GM19324 (cell line): ENCODE data around the gene SCUBE1.

Experiments used
- ATAC-seq: cut with Tn5 transposase; IDR thresholded peaks from one replicate; pipeline ENCODE4 v1.9.1; 2021; ENCODE audit warnings: mild to moderate bottlenecking, moderate library complexity; ENCODE audit not compliant: unreplicated experiment, low FRiP score

Gene SCUBE1

DNA sequence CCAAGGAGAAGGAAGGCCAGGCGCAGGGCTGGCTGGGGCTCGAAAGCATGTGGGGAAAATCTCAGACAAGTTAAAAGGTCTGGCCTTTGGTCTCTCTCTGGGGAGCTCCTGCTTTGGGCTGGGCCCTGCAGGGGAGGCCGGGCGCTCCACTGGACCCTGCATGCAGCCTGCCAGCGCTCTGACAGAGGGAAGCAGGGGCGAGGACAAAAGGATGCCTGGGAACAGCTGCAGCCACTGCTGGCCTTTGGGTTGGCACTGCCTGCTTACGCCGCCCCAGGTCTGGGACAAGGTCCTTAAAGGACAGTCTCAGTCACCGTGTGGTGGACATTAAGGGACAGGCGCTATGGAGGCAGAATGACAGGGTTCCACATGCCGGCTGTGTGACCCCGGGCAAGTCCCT, 99.8 kb downstream of the SCUBE1 start:
- no peak for ATAC-seq

DNA sequence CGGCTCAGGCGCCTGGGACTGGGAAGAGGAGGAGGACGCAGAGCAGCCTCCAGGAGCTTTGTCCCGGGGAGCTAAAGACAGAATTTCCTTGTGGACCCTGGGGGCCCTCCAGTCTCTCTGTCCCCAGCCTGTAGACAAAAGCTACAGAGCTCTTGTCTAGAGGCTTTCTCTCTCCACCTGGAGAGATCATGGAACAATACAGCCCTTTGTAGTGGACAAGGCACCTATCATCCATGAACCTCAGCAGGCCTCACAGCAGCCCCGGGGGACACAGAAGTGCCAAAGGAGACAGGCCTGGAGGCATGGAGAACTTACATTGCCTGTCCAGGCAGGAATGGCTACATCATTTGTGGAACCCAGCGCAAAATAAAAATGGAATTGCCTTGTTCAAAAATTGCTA, 100.5 kb downstream of the SCUBE1 start:
- ATAC-seq = no peak

DNA sequence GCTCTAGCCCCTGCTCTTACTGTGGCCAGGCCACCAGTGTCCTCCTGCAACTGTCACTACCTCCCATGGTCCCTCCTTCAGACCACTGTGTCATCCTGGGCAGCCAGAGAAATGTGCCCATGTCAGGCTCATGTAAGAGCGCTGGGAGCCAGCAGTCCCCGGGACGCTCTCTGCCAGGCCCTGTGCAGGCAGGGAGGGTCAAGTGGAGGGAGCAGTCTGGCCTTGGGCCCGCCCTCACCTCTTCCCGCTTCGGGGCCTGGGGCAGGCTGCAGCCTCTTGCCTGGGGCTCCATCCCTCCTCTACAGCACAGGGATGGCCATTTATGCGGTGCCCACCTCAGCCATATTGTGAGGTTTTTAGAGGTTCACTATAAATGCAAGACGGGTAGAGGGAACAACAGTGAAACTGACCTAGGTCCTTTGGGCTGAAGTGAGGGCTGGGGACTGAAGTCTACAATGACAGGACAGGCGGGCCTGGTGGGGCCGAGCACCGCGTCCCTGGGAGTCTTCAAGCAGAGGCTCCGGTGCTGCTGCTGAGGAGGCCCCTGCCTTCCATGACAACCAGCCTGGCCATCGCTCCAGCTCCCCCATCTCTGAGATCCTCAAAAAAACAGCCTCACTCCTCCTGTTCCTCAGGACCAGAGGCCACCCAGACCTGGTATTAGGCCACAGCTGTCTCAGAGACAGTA, 101.3 kb downstream of the SCUBE1 start:
- ATAC-seq = no peak

DNA sequence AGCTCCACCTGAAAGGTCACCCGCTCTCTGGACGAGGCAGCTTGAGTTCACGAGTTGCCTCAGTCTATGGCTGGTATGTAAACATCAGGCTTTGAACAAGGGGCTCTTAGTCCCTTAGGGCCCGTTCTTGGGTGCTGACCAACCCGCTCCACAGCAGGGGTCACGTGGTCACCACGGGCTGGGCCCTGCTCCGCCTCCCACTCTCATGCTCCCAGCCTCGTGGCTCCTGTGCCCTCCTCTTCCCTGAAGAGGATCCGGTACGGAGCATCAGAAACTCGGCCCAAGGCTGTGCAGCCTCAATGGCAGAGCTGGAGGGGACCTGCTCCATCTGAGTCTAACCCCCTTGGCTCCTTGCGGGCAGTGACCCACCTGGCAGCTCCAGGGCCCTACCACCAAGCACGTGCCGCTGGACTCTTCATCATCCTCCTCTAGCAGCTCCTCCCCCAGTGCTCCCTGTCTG, 102.0 kb downstream of the SCUBE1 start:
- ATAC-seq = no peak

DNA sequence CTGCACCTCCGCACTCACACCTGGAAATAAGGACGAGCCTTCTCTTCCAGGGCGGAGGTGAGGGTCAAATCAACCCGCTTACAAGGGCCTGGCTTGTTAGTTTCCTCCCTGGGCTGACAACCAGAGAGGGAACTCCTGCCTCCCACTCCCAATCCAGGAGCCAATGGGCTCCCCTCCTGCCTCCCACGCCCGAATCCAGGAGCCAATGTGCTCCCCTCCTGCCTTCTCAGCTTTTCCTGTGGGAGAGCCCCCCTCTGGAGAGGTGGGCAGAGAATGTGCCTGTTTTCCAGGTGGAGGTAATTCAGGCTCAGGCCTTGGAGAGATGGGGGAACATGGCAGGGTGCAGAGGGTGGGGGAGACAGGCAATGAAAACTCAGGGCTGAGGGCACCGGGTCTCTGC, 102.6 kb downstream of the SCUBE1 start:
- ATAC-seq = no peak

DNA sequence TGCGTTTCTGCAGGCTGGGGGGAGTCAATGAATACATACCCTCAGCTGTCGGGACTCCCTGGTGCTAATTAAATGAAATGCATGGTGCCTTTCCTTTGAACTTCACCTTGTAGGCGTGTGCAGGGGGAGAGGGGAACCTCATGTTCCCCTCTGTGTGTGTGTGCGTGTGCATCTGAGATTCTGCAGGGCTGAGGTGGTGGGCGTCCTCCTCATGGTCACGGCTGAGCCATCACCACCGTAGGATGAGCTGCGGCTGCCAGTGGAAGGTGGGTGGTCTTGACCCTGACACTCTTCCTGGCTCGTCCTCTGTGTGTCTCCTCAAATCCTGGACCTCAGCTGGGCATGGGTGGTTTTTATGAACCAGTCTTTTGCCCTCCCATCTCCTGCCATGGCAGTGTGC, 103.2 kb downstream of the SCUBE1 start:
- ATAC-seq = no peak

DNA sequence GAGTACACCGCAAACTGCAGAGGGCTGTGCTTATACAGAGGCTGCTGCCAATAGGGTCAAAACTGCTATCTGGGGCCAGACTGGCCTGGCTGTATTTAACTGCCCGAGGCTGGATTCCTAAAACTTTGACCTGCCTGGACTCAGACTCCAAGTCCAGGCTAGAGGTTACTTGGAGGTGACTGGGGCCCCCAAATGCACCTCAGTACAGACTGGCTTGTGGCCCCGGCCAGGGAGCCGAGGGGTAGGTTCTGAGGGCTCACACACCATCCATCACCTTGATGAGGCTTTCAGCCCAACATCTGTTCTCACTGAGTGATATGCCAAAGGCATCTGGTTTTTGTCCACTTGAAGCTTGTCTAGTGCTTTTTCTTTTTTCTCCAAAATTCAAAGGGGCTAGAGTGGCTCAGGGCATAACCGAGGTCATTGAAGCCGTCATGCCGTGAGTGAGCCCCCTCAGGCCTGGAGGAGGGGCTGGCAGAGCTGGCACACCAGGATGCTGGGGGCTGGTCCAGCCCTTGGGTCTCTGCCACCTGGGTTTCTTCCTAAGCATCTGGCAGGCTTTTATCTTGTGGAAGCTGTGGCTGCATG, 103.9 kb downstream of the SCUBE1 start:
- no peak for ATAC-seq

DNA sequence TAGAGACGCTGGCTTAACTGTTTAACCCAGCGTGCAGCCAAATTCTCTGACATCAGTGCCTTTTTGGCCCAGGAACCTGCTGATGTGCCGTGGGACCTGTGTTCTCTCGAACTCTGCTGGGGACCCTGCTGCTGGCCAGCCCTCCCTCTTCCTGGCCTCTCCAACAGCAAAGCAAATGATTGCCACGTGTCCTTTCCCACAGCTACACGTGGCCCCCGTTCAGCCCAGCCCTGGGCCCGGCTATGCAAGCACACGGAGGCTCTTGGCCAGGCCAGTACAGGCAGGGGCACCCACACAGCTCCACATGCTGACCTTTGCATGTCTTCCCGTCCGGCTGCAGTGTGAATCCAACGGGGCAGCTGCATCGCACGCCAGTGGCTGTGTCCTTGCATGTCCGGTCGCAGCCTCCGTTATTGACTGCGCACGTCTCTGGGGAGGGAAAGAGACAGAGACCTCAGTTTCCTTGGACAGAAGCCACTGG, 104.6 kb downstream of the SCUBE1 start:
- no peak for ATAC-seq

DNA sequence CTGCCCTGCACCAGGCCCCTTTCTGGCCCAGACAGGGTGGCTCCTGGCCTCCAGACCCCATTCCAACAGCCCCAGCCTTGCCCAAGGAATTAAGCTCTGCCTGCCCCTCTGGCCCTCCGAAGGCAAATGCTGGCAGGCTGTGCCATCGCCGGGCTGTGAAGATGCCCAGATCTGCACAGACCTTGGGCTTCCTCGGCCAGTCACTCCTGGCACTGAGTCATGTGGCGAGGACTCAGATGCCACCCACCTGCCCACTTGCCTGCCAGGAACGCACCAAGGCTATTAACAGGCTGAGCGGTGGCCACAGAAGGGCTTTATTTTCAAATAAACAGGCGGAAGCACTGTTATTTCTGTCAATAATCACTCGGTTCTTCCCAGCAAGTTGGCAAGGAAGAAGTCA, 105.9 kb downstream of the SCUBE1 start:
- no peak for ATAC-seq

DNA sequence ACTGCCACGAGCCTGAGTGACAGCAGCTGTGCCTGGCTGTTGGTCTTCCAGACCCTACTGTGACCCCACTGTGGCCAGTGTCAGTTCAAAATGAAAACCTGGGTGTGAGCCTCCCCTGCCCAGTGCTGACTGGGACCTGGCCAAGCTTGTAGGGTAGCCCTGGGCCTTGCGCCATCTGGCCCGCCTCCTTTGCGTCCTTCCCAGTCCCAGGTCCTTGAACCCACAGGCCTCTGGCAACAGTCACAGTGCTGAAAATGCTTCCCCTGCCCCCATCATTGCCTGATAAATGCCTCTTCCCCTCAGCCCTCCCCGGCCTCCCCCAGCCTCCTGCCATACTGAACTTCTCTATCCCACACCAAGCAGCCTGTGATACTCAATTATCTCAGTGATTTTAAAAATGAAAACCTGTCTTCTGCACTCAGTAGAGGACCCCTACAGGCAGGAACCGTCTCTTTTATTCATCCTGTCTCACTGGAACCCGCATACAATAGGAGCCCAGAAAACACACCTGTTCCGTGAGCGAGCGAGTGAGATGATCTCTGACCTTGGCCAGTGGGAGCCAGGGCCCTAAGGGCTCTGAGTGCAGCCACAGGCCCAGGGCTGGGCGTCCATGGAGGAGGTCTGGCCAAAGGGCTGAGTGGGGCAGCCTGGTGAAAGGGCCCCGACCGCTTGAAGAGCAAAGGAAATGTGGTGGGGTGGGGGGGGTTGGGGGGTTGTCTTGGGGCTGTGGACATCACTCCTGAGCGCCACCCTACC, 106.6 kb downstream of the SCUBE1 start:
- ATAC-seq = no peak

DNA sequence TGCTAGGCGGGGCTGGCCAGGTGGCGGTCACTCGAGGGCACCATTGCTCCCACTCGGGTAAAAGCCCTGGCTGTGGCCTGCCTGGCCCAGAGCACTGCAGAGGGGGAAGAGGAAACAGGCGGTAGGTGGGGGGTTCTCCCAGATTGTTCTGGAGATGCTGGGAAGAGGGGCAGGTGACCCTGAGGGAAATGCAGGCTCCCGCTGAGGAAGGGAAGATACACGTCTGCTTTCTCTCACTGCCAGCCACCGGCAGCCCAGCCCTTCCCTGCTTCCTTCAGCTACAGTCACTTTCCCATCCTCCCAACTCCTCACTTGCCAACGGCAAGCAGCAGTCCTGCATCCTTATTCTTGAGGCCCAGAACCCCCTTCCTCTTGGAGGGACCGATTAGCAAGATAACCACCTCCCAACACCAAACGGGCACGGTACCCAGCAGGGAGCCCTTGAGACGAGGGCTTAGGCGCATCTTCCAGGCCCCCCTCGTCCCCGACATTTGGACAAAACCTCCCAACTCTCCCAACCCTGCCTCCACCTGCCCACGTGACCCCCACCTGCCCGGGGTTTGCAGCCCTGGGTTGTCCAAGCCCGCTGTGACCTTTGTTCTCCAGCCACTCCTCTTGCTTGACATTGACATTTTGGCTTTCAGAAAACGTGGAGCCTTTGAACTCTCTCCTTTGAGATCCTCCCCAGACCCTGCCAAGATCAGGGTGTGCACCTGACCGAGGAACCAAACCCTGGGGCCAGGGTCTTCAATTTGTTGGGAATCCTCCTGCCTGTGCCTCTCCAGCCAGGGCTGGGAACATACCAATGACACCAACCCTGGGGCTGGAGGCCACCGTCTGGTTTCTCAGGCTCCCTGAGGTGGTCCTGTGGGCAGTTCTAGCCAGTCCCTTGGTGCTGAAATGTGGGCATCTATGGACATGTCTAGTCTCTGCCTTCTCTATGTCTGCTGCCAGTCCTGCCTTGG, 107.4 kb downstream of the SCUBE1 start:
- no peak for ATAC-seq

DNA sequence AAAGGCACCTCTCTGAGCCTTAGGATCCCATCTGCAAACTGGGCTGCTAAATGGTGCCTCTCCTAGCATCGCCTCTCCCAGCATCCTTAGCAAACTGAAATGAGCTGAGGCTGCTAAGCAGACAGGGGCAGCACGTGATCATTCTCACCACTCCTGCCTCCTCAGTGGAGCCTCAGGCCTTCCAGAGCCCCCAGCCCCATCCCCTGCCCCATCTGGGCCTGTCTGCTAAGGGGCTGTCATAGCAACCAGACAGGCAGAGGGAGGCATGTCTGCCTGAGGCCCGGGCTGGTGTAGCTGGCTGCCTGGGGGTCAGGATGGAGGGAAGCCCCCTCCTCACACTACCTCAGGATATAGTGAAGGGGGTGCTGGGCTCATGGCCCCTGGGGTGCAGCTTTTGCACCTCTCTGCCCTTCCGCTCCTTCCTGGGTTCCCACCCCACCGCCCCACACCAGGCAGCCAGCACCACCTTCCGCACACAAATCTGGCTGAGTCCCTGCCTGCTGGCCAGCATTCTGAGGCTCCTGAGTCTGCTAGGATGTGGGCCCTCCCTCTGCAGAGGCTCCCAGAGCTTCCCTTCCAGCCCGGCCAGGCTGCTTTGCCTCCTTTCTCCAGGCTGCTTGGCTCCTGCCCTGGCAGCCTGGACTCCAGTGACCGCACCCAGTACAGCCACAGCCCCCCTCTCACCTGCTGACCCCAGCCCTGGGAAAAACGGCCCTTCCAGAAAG, 108.7 kb downstream of the SCUBE1 start:
- no peak for ATAC-seq

DNA sequence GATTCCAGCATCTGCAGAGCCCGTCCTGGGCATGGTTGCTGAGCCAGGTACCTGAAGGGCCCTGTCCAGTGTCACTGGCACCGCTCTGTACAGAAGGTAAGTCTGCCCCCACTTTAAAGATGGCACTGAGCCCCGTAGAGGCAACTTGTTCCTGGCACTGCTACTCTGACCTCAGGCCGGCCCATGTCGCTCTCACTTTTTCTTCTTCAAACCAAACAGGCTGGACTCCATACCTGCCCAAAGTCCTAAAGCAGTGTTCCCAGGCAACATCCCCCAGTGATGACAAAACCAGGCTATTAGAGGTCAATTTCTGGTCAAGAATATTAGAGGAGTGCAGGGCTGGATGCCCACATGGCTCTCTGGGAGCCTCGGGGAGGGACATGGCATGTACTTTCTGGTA, 109.6 kb downstream of the SCUBE1 start:
- no peak for ATAC-seq

DNA sequence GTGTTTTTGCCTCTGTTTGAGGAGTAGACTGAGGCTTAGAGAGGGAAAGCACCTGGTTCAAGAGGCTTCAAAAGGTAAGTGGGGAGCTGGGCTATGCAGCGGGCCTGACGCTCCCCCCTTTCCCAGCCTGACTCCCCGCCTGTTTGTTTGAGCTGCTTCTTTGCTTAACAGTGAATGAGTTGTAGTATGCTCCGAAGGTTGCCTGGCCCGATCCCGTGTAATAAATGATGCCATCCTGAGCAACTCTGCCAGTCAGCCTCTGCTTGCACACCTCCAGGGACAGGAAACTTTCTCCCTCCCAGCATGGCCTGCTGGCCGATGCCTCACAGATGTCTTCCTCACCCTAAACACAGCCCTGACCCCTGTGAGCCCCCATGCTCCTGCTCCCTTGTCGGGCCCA, 110.7 kb downstream of the SCUBE1 start:
- no peak for ATAC-seq

DNA sequence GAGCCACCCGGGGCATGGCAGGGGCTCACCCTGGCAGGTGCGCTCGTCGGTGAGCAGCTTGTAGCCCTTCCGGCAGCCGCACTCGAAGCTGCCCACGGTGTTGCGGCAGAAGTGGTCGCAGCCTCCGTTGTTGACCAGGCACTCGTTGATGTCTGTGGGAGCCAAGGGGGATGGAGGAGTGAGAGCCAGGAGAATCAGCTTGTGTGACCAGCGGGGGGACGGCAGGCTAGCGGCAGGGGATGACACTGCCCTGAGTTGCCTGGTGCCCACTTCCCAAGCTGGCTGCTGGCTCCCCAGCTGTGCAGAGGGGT, 111.5 kb downstream of the SCUBE1 start:
- no peak for ATAC-seq

DNA sequence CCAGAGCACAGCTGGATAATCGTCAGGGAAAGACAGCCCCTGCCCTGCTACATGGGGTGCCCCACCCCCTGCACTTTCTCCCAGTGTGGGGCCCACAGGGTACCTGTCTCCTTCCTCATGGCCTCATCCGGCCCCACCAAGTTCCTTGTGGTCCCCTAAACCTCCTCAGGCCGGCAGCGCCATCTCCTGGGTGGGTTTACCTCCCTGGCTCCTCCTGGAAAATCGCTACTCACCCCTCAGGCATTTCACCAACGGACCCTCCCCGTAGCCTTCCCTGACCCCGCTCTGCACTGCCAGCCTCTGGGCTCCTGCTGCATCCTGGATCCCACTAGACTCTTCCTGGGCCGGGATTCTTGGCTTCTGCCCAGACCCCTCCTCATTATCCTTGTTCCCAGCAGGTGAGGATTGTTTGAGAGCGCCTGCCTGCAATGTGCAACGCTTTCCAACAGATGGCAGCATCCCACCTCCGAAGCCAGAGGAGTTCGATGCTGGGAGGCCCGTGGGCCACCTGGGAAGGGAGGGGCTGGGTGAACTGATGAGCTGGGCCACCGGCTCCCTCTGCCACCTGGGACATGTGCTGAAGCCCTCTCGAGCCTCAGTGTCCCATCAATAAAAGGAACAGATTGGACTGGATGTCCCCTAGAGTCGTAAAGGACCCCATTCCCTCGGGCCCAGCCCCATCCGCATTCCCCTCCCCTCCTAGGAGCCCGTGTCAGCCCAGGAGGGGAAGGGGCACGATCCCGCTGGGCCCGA, 112.0 kb downstream of the SCUBE1 start:
- ATAC-seq = no peak

DNA sequence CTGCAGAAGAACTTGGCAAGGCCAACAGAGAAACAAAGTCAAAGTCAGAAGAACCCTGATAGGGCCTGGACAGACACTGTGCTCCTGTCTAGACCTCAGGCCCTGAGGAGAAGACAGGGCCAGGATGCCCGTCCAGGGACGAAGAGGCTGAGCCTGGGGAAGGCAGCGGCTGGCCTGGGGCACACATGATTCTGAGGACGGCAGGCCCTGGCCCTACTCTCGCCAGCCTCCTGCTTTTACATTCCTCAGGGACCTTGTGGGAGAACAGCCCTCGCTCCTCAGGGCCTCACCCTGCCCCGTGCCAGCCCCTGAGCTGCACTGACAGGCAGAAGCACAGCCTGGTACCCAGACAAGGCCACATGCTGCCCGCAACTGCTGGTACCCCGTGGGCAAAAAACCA, 112.6 kb downstream of the SCUBE1 start:
- no peak for ATAC-seq

DNA sequence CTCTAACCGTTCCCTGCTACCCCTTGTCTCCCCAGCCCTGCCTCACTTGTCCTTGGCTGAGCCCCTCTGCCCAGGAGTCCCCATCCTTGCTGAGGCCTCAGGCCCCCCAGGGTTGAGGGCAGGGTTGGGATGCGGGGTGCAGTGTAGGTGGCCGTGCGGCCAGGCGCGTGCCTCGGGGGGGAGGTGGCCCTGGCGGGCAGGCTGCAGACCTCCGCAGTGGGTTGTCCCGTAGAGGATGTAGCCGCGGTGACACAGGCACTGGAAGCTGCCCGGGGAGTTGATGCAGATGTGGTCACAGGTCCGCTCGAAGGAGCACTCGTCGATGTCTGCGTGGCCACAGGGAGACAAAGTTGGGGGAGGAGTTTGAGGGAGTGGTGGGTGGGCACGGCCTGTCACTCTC, 114.3 kb downstream of the SCUBE1 start:
- ATAC-seq = no peak

DNA sequence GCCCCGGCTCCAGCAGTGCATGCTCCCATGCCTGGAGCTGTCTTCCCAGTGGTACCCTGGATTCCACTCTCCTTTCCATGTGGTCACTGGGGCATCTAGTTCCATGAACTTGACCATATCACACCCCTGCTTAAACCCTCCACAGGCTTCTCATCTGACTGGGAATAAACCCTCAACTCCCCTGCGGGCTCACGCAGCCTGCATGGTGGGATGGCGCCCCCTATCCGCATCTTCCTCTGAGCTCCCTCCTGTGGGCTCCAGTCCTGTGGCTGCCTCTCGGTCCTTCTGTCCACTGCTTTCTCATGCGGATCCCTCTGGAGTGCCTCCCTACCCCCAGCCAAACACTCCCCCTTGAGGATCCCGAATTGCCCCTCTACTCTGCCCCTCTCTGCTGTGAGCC, 114.8 kb downstream of the SCUBE1 start:
- ATAC-seq = no peak
